Neural cell (in vitro differentiated cells): Measurements from ENCODE around the gene IFIT1B.

Experiments
- CTCF ChIP-seq: fragments of 450-650 bp; IDR thresholded peaks from 2 replicates; pipeline ENCODE4 v1.5.1; 2014; ENCODE audit warnings: antibody characterized with exemption, mild to moderate bottlenecking, moderate library complexity; ENCODE audit not compliant: poor library complexity, severe bottlenecking
- EZH2 ChIP-seq: fragments of 200-600, 300-800 bp; shearing (Covaris generic), sonication (generic); IDR thresholded peaks from 2 replicates; pipeline ENCODE4 v1.6.1; 2014; ENCODE audit warnings: antibody characterized with exemption, low read length, borderline replicate concordance, mild to moderate bottlenecking; ENCODE audit not compliant: insufficient read depth, poor library complexity, severe bottlenecking
- MXI1 ChIP-seq: fragments of 450-650 bp; conservative IDR thresholded peaks from 2 replicates; pipeline ENCODE4 v1.6.1; 2014; ENCODE audit warnings: antibody characterized with exemption, mild to moderate bottlenecking; ENCODE audit not compliant: poor library complexity, severe bottlenecking
- POLR2AphosphoS5 ChIP-seq: IDR thresholded peaks from 2 replicates; pipeline ENCODE4 v1.6.1; 2012
- RAD21 ChIP-seq: fragments of 450-650 bp; conservative IDR thresholded peaks from 2 replicates; pipeline ENCODE4 v1.6.1; 2014; ENCODE audit warnings: antibody characterized with exemption, mild to moderate bottlenecking, moderate library complexity
- TAF1 ChIP-seq: IDR thresholded peaks from 2 replicates; pipeline ENCODE4 v1.6.1; 2012; ENCODE audit warnings: low read depth

- TF ChIP-seq CTCF, result no peak
- TF ChIP-seq POLR2AphosphoS5, result no peak
- no peak for TF ChIP-seq EZH2
- no peak for TF ChIP-seq MXI1
- no peak for TF ChIP-seq TAF1
- TF ChIP-seq RAD21, result no peak
Measured at GRCh38 chr10:89379103-89379502, 1.2 kb downstream of the IFIT1B start.
